ENCODE measurements around the gene HKDC1.
"Not testable (repeated sequence)": the region's sequence is repeated elsewhere in the genome, so short reads cannot be mapped to it uniquely, and the experiment has no call there.

HKDC1 gene

GRCh38 chr10:69281507-69282413 lies 61.6 kb downstream of the HKDC1 start:
- Histone ChIP-seq H3K4me1 (ENCODE audit: control insufficient read depth, insufficient read depth, low read length) (no peaks in the 10 kb centered on the region), H3K36me3 (ENCODE audit: control insufficient read depth in 2 of 2, insufficient read depth in 1 of 2, low read length in 2 of 2) (no peaks in the 10 kb centered on the region), H3K27ac (ENCODE audit: extremely low read depth, low read depth, low read length) (no peak overlapping the region), H3K4me3 (ENCODE audit: low read depth, low read length) (no peak overlapping the region), H3K9me3 (ENCODE audit: control insufficient read depth, insufficient read depth, low read depth, low read length) (no peaks in the 10 kb centered on the region)
- POLR2A ChIA-PET, result no interaction called here
- CTCF ChIA-PET, result no interaction called here
- no peak for TF ChIP-seq YY1 (tag by site-specific recombination; IDR thresholded peaks at IDR 0.05)
- no peak for TF ChIP-seq WT1 (tag by site-specific recombination; IDR thresholded peaks at IDR 0.05)
- no peak for TF ChIP-seq ZSCAN30 (tag by site-specific recombination; IDR thresholded peaks at IDR 0.05)
- TF ChIP-seq ZNF133 (tag by site-specific recombination; IDR thresholded peaks at IDR 0.05), result no peak
- no peak for TF ChIP-seq ZNF23 (tag by site-specific recombination; IDR thresholded peaks at IDR 0.05; ENCODE audit: borderline replicate concordance)
- TF ChIP-seq KLF1 (tag by site-specific recombination; IDR thresholded peaks at IDR 0.05), result no peak
- TF ChIP-seq ZNF138 (tag by site-specific recombination; IDR thresholded peaks at IDR 0.05; ENCODE audit: borderline replicate concordance), result no peak
- no peak for TF ChIP-seq ZNF248 (tag by site-specific recombination; IDR thresholded peaks at IDR 0.05)
- TF ChIP-seq ZNF843 (tag by site-specific recombination; IDR thresholded peaks at IDR 0.05), result no peak
- TF ChIP-seq BCL11B (tag by site-specific recombination; IDR thresholded peaks at IDR 0.05; ENCODE audit: low read depth), result no peak
- no peak for TF ChIP-seq ZNF169 (tag by site-specific recombination; IDR thresholded peaks at IDR 0.05)
- no peak for TF ChIP-seq ZBTB10 (tag by site-specific recombination; IDR thresholded peaks at IDR 0.05)
- no peak for TF ChIP-seq ZNF510 (tag by site-specific recombination; IDR thresholded peaks at IDR 0.05; ENCODE audit: insufficient replicate concordance)
- no peak for TF ChIP-seq SP3 (tag by site-specific recombination; IDR thresholded peaks at IDR 0.05)
- TF ChIP-seq PRDM2 (tag by site-specific recombination; IDR thresholded peaks at IDR 0.05; ENCODE audit: borderline replicate concordance), result no peak
- no peak for TF ChIP-seq ZNF626 (tag by site-specific recombination; IDR thresholded peaks at IDR 0.05)

DNA sequence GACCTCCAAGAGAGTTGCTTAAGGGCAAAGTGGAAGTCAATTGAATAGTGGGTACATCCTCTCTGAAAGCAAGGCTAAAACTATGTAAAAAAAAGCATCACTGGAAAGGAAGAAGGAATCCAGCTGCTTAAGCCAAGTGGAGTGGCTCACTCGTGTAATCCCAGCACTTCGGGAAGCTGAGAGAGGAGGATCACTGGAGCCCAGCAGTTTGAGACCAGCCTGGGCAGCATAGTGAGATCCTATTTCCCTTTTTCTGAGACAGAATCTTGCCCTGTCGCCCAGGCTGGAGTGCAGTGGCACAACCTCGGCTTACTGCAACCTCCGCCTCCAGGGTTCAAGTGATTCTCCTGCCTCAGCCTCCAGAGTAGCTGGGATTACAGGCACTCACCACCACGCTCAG lies 64.3 kb downstream of the HKDC1 start:
- not testable (repeated sequence) for H3K9me3 ChIP-seq (ENCODE audit: control insufficient read depth, insufficient read depth, low read depth, low read length); H3K4me3 ChIP-seq (ENCODE audit: low read depth, low read length); H3K27ac ChIP-seq (ENCODE audit: extremely low read depth, low read depth, low read length); H3K4me1 ChIP-seq (ENCODE audit: control insufficient read depth, insufficient read depth, low read length); H3K36me3 ChIP-seq (ENCODE audit: control insufficient read depth in 2 of 2, insufficient read depth in 1 of 2, low read length in 2 of 2)
- peak; percentile 55; the same call in 1 of the 2 replicates for TF ChIP-seq ZNF121 (tag by site-specific recombination; IDR thresholded peaks at IDR 0.05)
- ChIA-PET CTCF (interaction anchor here (0.6 to 0.7 kb wide), 2 partner anchors 9 to 28 kb away, joined by 3 read pairs; no protein-coding TSS in a partner anchor), POLR2A (interaction anchor here (0.7 kb wide), 1 partner anchor 14 kb away, joined by 5 read pairs; no protein-coding TSS in a partner anchor)
